CD14-positive monocyte (primary cell): ENCODE results near the gene PPFIBP2. TPM values are rescaled to one million over a fixed set of nuclear protein-coding genes. Genes with fewer than 3 reads are reported as not detected.

Experiments
- DNase-seq, 3 donors: peaks; one replicate each; pipeline ENCODE4 v3.0.0-alpha.2; 2011 to 2022
- H2AFZ ChIP-seq: 2 replicates; pipeline ENCODE4 v1.6.0; 2012; ENCODE audit warnings: mild to moderate bottlenecking, low read depth, low read length, inconsistent platforms; ENCODE audit not compliant: insufficient read depth, poor library complexity, severe bottlenecking
- H3K27ac ChIP-seq, 2 donors: 1 replicate in 1 of 2; 2 replicates in 1 of 2; pipeline ENCODE4 v1.5.1; 2012 to 2013; ENCODE audit warnings: low read length in 2 of 2, control low read depth in 1 of 2, inconsistent platforms in 1 of 2, low read depth in 1 of 2, mild to moderate bottlenecking in 1 of 2
- H3K27me3 ChIP-seq, 2 donors: one replicate each; pipeline versions ENCODE4 v1.6.0 to v1.6.1; 2011 to 2013; ENCODE audit warnings: low read length in 2 of 2; ENCODE audit not compliant: control insufficient read depth in 2 of 2, insufficient read depth in 2 of 2
- H3K36me3 ChIP-seq, 2 donors: replicated peaks in 1 of 2; 1 replicate in 1 of 2; 2 replicates in 1 of 2; pipeline versions ENCODE4 v1.5.1 to v1.6.1; 2012 to 2013; ENCODE audit warnings: low read length in 2 of 2, control low read depth in 1 of 2, inconsistent platforms in 1 of 2, mild to moderate bottlenecking in 1 of 2; ENCODE audit not compliant: insufficient read depth in 2 of 2, control insufficient read depth in 1 of 2
- H3K4me1 ChIP-seq, 2 donors: 1 replicate in 1 of 2; 2 replicates in 1 of 2; pipeline versions ENCODE4 v1.5.1 to v1.6.1; 2012 to 2013; ENCODE audit warnings: low read length in 2 of 2, control low read depth in 1 of 2, inconsistent platforms in 1 of 2, mild to moderate bottlenecking in 1 of 2, moderate library complexity in 1 of 2; ENCODE audit not compliant: insufficient read depth in 2 of 2, control insufficient read depth in 1 of 2
- H3K4me2 ChIP-seq: replicated peaks from 2 replicates; pipeline ENCODE3; 2012; ENCODE audit warnings: low read length, moderate library complexity, mild to moderate bottlenecking; ENCODE audit not compliant: poor library complexity, severe bottlenecking; ENCODE audit errors: extremely low read depth
- H3K4me3 ChIP-seq, 3 experiments: fragments of 200-600 bp in 1 of 3; sonication (generic) in 1 of 3; replicated peaks in 1 of 3; 1 replicate in 2 of 3; 2 replicates in 1 of 3; pipeline ENCODE4 v1.5.1; 2011 to 2013; ENCODE audit warnings: low read length in 3 of 3, mild to moderate bottlenecking in 3 of 3, control low read depth in 2 of 3, low read depth in 2 of 3, inconsistent platforms in 1 of 3, moderate library complexity in 1 of 3
- H3K79me2 ChIP-seq: 2 replicates; pipeline ENCODE4 v1.6.0; 2012; ENCODE audit warnings: mild to moderate bottlenecking, control low read depth, inconsistent platforms, low read length, moderate library complexity; ENCODE audit not compliant: insufficient read depth
- H3K9ac ChIP-seq: 2 replicates; pipeline ENCODE4 v1.6.0; 2017; ENCODE audit warnings: low read length, mild to moderate bottlenecking; ENCODE audit not compliant: insufficient read depth, poor library complexity, severe bottlenecking
- H3K9me3 ChIP-seq, 2 donors: replicated peaks in 1 of 2; 1 replicate in 1 of 2; 2 replicates in 1 of 2; pipeline versions ENCODE4 v1.5.1 to v1.6.1; 2012 to 2013; ENCODE audit warnings: low read length in 2 of 2, control low read depth in 1 of 2; ENCODE audit not compliant: control insufficient read depth in 1 of 2, insufficient read depth in 1 of 2
- H4K20me1 ChIP-seq: 2 replicates; pipeline ENCODE4 v1.6.0; 2012; ENCODE audit warnings: mild to moderate bottlenecking, low read length, control low read depth, moderate library complexity; ENCODE audit not compliant: insufficient read depth
- H3K27ac Mint-ChIP-seq, 7 donors: one replicate each; pipeline ENCODE4 v1.8.0; 2020; ENCODE audit warnings: mild to moderate bottlenecking in 7 of 7, mixed read lengths in 7 of 7, moderate library complexity in 6 of 7, inconsistent platforms in 2 of 7
- H3K27me3 Mint-ChIP-seq, 3 donors: one replicate each; pipeline ENCODE4 v1.8.0; 2021 to 2022; ENCODE audit warnings: low read depth in 3 of 3, mild to moderate bottlenecking in 3 of 3, mixed read lengths in 3 of 3, moderate library complexity in 3 of 3, inconsistent platforms in 1 of 3
- H3K36me3 Mint-ChIP-seq, 2 donors: one replicate each; pipeline ENCODE4 v1.8.0; 2020; ENCODE audit warnings: mixed read lengths in 2 of 2, inconsistent platforms in 1 of 2, mild to moderate bottlenecking in 1 of 2
- H3K4me1 Mint-ChIP-seq: one replicate; pipeline ENCODE4 v1.8.0; 2020; ENCODE audit warnings: mild to moderate bottlenecking, mixed read lengths
- H3K4me3 Mint-ChIP-seq, 2 donors: one replicate each; pipeline ENCODE4 v1.8.0; 2020; ENCODE audit warnings: mild to moderate bottlenecking in 2 of 2, mixed read lengths in 2 of 2, moderate library complexity in 1 of 2
- H3K9me3 Mint-ChIP-seq, 7 donors: one replicate each; pipeline ENCODE4 v1.8.0; 2020 to 2022; ENCODE audit warnings: mixed read lengths in 7 of 7, mild to moderate bottlenecking in 6 of 7, moderate library complexity in 6 of 7, inconsistent platforms in 2 of 7
- CTCF ChIP-seq: fragments of 200-600 bp; IDR thresholded peaks from one replicate; pipeline ENCODE4 v1.8.0; 2022; ENCODE audit warnings: antibody characterized with exemption, mild to moderate bottlenecking
- WGBS: methylation state at CpG from one replicate; pipeline ENCODE4 v1.1.5; 2013; ENCODE audit warnings: missing lambda C conversion rate; ENCODE audit not compliant: insufficient coverage; 5-methylcytosine and 5-hydroxymethylcytosine counted together
- intact Hi-C, 2 donors: fragments of 100-400 bp; cut with micrococcal nuclease; formaldehyde crosslinking; loops; one replicate each; pipeline versions ENCODE4 v1.15.0 to v1.15.1; 2023
- polyA plus RNA-seq, 3 donors: library from polyadenylated mRNA; depleted of rRNA in 1 of 3; unstranded in 2 of 3; stranded (reverse) in 1 of 3; fragments of 300-500 nt in 2 of 3; fragments of >200 nt in 1 of 3; fragmentation: Illumina TruSeq in 2 of 3; gene quantifications; 1 replicate in 2 of 3; 2 replicates in 1 of 3; pipeline ENCODE4 v1.2.3, GENCODE V29; 2012 to 2021

PPFIBP2 gene
- polyA plus RNA-seq, 3 donors, result 5.9 to 41.6 (median 8.6) TPM

GRCh38 chr11:7534042-7534378 lies 20.2 kb downstream of the PPFIBP2 start:
- Histone ChIP-seq H3K9me3 (no peaks in the 10 kb centered on the region), H3K4me2 (no peak overlapping the region), H3K36me3 (peaks cover 0 to 7% of the 10 kb centered on the region in 2 donors), H3K9ac (no peak overlapping the region), H3K27me3 (no peaks in the 10 kb centered on the region), H3K4me1 (peaks cover 14 to 23% of the 10 kb centered on the region in 2 donors), H3K4me3 (no peak overlapping the region), H4K20me1 (peaks cover 100% of the 10 kb centered on the region), H2AFZ (no peak overlapping the region), H3K79me2 (no peaks in the 10 kb centered on the region), H3K27ac (no peak overlapping the region)
- Mint-ChIP-seq H3K36me3 (peaks cover 21 to 34% of the 10 kb centered on the region in 2 donors), H3K27me3 (peaks cover 1 to 10% (median 10%) of the 10 kb centered on the region in 3 donors), H3K27ac (peak overlapping the region in 1 of 7 donors; percentile 18), H3K4me3 (no peak overlapping the region), H3K4me1 (peaks cover 46% of the 10 kb centered on the region), H3K9me3 (peaks cover 0 to 2% (median 0%) of the 10 kb centered on the region in 7 donors)
- intact Hi-C loops, result no loop called here
- TF ChIP-seq CTCF, result no peak
- DNase-seq, result no peak

- DNase-seq, result peak in 1 of 3 donors; percentile 19
- Histone ChIP-seq H2AFZ (no peak overlapping the region), H3K27ac (no peak overlapping the region), H3K4me1 (peaks cover 9 to 14% of the 10 kb centered on the region in 2 donors), H3K9me3 (no peaks in the 10 kb centered on the region), H3K36me3 (peaks cover 0 to 7% of the 10 kb centered on the region in 2 donors), H3K4me2 (no peak overlapping the region), H3K4me3 (no peak overlapping the region), H3K9ac (no peak overlapping the region), H4K20me1 (peaks cover 100% of the 10 kb centered on the region), H3K27me3 (no peaks in the 10 kb centered on the region), H3K79me2 (no peaks in the 10 kb centered on the region)
- no peak overlapping the region for H3K27ac Mint-ChIP-seq
- peaks cover 6 to 30% of the 10 kb centered on the region in 2 donors for H3K36me3 Mint-ChIP-seq
- peaks cover 0 to 2% (median 0%) of the 10 kb centered on the region in 7 donors for H3K9me3 Mint-ChIP-seq
- peaks cover 36% of the 10 kb centered on the region for H3K4me1 Mint-ChIP-seq
- H3K4me3 Mint-ChIP-seq, result no peak overlapping the region
- WGBS, result 36% methylated on average over 6 of the region's 8 CpGs
- TF ChIP-seq CTCF, result peak; percentile 10
- peaks cover 3 to 18% (median 14%) of the 10 kb centered on the region in 3 donors for H3K27me3 Mint-ChIP-seq
- intact Hi-C loops, result no loop called here
These were observed 22.3 kb downstream of the PPFIBP2 start for GRCh38 chr11:7536100-7536499.
